ENCODE results near the gene TEX38. TPM values are rescaled to one million over a fixed set of nuclear protein-coding genes. Genes with fewer than 3 reads are reported as not detected.

The TEX38 gene
- total RNA-seq, 1 experiment from 2014 or later: not detected

- in situ Hi-C loops (cut with HindIII; ENCODE audit: low pct_unique_long_range_greater_than_20kb, low sequenced_read_pairs): no loop called here
- H3K27ac ChIP-seq (ENCODE audit: low read length): no peak overlapping the region; the same call in 1 of the 2 replicates
- H3K4me3 ChIP-seq (ENCODE audit: low read depth in 2 of 2, low read length in 2 of 2): no peak overlapping the region
- no TSS peak for BruUV-seq (replicated peaks)
- H3K27me3 ChIP-seq (ENCODE audit: control insufficient read depth, insufficient read depth, low read length): no peaks in the 10 kb centered on the region
- no peaks in the 10 kb centered on the region for H3K9me3 ChIP-seq (ENCODE audit: control insufficient read depth, insufficient read depth, low read depth, low read length)
- intact Hi-C loops (cut with micrococcal nuclease; ENCODE audit: unreplicated experiment): no loop called here
- H3K4me1 ChIP-seq (ENCODE audit: control insufficient read depth, insufficient read depth, low read length): peaks cover 21% of the 10 kb centered on the region
- no peak for ATAC-seq
- no peak for DNase-seq (ENCODE audit: low read depth, low spot score)
- ChIA-PET POLR2A (interaction anchor here (0.6 kb wide), 1 partner anchor 15 kb away, joined by 4 read pairs; no protein-coding TSS in a partner anchor), CTCF (no interaction called here)
- H3K36me3 ChIP-seq (ENCODE audit: control insufficient read depth, insufficient read depth, low read length): no peaks in the 10 kb centered on the region
- TF ChIP-seq, protein P1, sequence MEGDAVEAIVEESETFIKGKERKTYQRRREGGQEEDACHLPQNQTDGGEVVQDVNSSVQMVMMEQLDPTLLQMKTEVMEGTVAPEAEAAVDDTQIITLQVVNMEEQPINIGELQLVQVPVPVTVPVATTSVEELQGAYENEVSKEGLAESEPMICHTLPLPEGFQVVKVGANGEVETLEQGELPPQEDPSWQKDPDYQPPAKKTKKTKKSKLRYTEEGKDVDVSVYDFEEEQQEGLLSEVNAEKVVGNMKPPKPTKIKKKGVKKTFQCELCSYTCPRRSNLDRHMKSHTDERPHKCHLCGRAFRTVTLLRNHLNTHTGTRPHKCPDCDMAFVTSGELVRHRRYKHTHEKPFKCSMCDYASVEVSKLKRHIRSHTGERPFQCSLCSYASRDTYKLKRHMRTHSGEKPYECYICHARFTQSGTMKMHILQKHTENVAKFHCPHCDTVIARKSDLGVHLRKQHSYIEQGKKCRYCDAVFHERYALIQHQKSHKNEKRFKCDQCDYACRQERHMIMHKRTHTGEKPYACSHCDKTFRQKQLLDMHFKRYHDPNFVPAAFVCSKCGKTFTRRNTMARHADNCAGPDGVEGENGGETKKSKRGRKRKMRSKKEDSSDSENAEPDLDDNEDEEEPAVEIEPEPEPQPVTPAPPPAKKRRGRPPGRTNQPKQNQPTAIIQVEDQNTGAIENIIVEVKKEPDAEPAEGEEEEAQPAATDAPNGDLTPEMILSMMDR (IDR thresholded peaks at IDR 0.05): no peak
- TF ChIP-seq TCF7L2 (IDR thresholded peaks at IDR 0.05; ENCODE audit: low read depth, low read length): no peak
- TF ChIP-seq POLR2AphosphoS5 (IDR thresholded peaks at IDR 0.05; ENCODE audit: low read depth, low read length): no peak
- TF ChIP-seq SIN3A (IDR thresholded peaks at IDR 0.05; ENCODE audit: borderline replicate concordance, insufficient read depth, low read depth, low read length): no peak
- TF ChIP-seq REST (IDR thresholded peaks at IDR 0.05; ENCODE audit: insufficient read depth in 1 of 2, low read depth in 2 of 2, low read length in 1 of 2): no peak
These were observed 24.0 kb upstream of the TEX38 start for GRCh38 chr1:46647611-46648010.

GRCh38 chr1:46649764-46650163 is 21.9 kb upstream of the TEX38 start:
- POLR2A ChIA-PET: interaction anchor here (0.6 kb wide), 1 partner anchor 181 kb away, joined by 7 read pairs; no protein-coding TSS in a partner anchor
- in situ Hi-C loops (cut with HindIII; ENCODE audit: low pct_unique_long_range_greater_than_20kb, low sequenced_read_pairs): no loop called here

More at GRCh38 chr1:46649764-46650163, 21.9 kb upstream of the TEX38 start:
- Histone ChIP-seq H3K36me3 (ENCODE audit: control insufficient read depth, insufficient read depth, low read length) (no peaks in the 10 kb centered on the region; the same call in 1 of the 2 replicates), H3K9me3 (ENCODE audit: control insufficient read depth, insufficient read depth, low read depth, low read length) (no peaks in the 10 kb centered on the region), H3K27me3 (ENCODE audit: control insufficient read depth, insufficient read depth, low read length) (no peaks in the 10 kb centered on the region), H3K4me3 (ENCODE audit: low read depth in 2 of 2, low read length in 2 of 2) (no peak overlapping the region), H3K4me1 (ENCODE audit: control insufficient read depth, insufficient read depth, low read length) (peaks cover 10% of the 10 kb centered on the region; the same call in 1 of the 2 replicates), H3K27ac (ENCODE audit: low read length) (no peak overlapping the region)
- ATAC-seq (no peak), DNase-seq (ENCODE audit: low read depth, low spot score) (no peak)
- CTCF ChIA-PET: no interaction called here
- no TSS peak for BruUV-seq (replicated peaks)
- intact Hi-C loops (cut with micrococcal nuclease; ENCODE audit: unreplicated experiment): no loop called here
- TF ChIP-seq SIN3A (IDR thresholded peaks at IDR 0.05; ENCODE audit: borderline replicate concordance, insufficient read depth, low read depth, low read length) (no peak), TCF7L2 (IDR thresholded peaks at IDR 0.05; ENCODE audit: low read depth, low read length) (no peak)
- TF ChIP-seq, protein P1 (IDR thresholded peaks at IDR 0.05): no peak

Data from Panc1 (cell line).